ENCODE data around the gene GALNT7.

GALNT7 gene

DNA sequence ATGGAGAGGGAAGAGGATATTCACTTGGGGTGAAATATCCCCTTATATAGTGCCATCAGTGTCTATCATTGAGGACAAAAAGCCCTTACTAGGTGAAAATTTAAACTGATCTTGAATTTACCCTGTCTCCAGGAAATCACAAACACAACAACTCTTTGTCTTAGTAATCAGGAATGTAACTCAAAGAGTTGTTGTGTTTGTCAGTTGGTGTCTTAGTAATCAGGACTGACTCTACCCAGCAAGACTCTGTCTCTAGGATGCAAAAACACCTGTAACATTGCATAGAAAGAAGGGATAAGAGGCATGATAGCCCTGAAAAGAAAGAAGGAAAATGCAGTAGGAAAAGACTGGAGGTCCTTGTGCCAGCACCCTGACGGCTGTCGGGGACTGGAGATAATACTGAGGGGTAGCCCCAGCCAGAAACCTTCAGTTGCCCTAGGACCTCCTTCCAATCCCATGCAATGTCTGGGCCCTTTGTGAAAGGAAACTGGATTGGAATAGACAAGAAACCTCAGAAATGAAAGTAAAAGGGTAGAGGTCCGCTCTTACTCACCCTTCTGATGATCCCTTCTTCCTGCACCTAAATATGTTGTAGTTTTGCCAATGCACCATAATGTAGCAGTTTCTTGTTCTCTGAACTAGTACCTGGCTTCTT is 120.2 kb downstream of the GALNT7 start:
- in situ Hi-C loops (cut with MboI; ENCODE audit: low sequenced_read_pairs), result no loop called here

DNA sequence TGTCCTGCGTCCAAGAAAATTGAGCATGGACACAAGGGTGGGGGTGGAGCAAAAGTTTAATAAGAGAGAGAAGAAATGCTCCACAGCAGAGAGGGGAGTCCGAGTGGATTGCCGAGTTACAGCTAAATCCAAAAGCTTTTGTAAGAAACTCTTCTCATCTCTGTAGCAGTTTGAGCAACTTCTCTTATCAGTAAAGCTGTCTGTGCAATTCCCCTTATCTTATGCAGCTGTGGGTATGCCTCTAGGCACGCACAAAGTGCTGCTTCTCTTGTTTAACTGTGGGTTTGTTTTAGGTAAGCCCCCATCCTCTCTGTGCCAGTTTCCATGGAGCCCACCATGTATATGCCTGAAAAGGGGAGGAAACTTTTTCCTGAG is 120.7 kb downstream of the GALNT7 start:
- in situ Hi-C loops (cut with MboI; ENCODE audit: low sequenced_read_pairs), result no loop called here

- in situ Hi-C loops (cut with MboI; ENCODE audit: low sequenced_read_pairs), result no loop called here
These were observed 123.3 kb downstream of the GALNT7 start for GRCh38 chr4:173291899-173292298.

DNA sequence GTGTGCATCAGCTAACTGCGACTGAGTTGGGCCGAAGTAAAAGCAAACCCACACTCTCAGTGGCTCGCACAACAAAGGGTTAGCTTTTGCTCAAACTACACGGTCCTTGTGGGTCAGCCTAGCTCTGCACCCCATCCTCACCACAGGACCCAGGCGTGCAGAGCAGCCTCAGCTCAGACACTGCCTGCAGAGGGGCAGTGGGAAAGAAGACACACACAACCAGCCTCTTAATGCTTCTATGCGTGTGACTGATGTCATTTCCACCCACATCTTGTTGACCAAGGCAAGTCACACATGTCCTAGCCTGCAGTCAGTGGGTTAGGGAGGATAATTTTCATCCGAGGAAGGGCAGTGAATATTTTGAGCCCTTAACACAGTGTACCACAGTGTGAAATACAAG is 125.1 kb downstream of the GALNT7 start:
- in situ Hi-C loops (cut with MboI; ENCODE audit: low sequenced_read_pairs), result no loop called here

DNA sequence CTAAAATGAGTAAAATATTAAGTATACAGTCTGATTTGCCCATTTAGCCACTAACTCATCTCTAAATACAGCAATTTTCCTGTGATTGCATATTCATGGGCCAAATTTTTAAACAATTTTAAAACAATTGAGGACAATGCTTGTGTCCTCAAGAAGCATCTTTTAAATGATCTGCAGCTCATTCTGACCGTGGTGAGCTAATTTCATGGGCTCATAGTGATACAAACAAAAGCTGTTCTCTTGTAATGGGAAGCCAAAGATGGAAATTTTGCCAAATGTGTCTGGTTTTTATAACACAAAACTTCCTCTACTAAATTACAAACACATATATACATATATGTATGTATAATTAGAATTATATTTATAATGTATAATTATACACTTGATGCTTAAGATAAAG is 125.8 kb downstream of the GALNT7 start:
- in situ Hi-C loops (cut with MboI; ENCODE audit: low sequenced_read_pairs), result no loop called here

- in situ Hi-C loops (cut with MboI; ENCODE audit: low sequenced_read_pairs), result no loop called here
These were observed 133.0 kb downstream of the GALNT7 start for GRCh38 chr4:173301518-173302201.

GRCh38 chr4:173307778-173308177 is 139.2 kb downstream of the GALNT7 start:
- in situ Hi-C loops (cut with MboI; ENCODE audit: low sequenced_read_pairs), result no loop called here

GRCh38 chr4:173311368-173311767 is 142.8 kb downstream of the GALNT7 start:
- in situ Hi-C loops (cut with MboI; ENCODE audit: low sequenced_read_pairs), result no loop called here

GRCh38 chr4:173314715-173315114 is 146.1 kb downstream of the GALNT7 start:
- in situ Hi-C loops (cut with MboI; ENCODE audit: low sequenced_read_pairs), result no loop called here

DNA sequence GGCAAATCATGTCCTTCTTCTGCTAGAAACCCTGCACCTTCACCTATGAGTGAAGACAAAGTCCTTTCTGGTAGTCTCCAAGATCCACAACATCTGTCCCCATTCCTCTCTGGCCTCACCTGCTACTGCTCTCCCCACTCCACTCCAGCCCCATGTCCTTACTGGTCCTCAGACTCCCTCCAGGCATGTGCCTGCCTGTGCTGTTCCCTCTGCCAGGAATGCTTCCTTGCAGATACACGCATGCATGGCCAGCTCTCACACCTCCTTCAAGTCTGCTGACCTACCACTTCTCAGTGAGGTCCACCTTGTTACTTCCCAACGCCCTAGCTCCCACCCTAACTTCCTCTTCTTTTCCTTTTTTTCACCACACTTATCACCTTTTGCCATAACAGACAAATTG is 147.4 kb downstream of the GALNT7 start:
- in situ Hi-C loops (cut with MboI; ENCODE audit: low sequenced_read_pairs), result no loop called here

DNA sequence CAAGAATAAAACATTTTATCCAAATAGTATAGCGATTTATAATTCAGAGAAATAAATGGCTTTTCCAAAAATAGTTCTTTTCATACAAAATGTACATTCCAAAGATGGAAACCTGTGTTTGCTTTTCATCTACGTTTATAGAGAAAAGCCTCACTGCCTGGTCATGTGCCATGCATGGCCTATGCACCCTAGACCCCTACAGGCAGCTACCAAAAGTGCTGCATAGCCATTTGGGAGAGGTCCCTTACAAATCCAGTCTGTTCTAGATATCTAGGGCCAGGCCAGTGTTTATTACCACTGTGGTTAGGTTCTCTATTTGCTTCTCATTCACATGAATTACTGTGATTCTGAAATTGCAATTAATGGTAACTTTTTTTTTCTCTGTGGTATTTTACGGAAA is 148.4 kb downstream of the GALNT7 start:
- in situ Hi-C loops (cut with MboI; ENCODE audit: low sequenced_read_pairs), result no loop called here

DNA sequence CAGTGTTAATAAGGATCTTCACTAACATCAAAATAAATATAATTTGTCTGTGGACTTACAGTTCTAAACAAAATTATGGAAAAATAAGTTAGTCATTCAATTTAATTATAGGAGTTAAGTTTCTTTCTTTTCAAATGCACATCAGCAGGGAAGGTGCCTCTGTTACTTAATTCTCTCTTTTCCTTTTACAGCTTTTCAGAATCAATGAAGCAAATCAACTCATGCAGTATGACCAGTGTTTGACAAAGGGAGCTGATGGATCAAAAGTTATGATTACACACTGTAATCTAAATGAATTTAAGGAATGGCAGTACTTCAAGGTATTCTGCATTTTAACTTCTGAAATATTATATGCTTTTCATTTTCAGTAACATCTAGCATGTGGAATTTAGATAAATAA is 149.6 kb downstream of the GALNT7 start:
- in situ Hi-C loops (cut with MboI; ENCODE audit: low sequenced_read_pairs), result no loop called here

DNA sequence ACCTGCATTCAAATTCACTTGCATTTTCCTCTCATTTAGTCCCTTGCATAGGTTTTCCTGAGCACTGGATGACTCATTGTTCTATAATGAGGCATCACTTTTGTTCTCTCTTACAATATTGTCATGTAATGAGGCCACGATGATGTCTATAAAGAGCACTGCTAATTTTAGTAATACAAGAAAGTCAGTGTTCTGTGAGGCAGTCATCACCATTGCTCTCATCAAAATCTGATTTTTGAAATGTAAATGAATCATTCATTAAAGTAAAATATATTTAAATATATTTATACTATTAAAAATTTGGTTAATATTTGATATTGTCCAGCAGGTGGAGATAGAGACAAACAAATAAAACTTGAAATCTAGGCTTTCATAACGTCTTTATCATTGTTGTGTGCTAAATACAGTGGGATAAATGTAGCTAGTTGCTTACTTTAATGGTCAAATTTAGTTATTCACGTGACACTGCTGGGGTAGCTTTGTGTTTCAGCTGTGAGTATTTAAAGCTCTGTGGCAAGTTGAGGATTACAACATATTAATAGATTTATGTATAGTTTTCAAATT is 150.1 kb downstream of the GALNT7 start:
- in situ Hi-C loops (cut with MboI; ENCODE audit: low sequenced_read_pairs), result no loop called here

DNA sequence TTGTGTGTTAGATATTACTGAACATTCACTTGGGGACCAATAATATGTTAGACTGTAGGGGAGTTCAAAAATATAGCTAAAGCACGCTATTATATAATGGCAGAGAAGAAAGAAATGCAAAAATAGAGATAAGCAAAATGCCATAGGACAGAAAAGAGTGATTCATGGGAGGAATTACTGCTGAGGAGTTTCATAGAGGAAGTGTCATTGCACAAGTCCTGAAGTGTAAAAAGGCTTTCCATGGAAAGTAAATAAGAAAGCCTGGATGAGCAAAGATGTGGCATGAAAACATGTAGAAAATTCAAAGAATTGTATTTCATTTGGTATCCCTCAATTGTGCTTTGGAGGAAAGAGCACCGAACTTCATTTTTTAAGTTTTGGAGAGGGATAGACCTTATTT is 151.1 kb downstream of the GALNT7 start:
- in situ Hi-C loops (cut with MboI; ENCODE audit: low sequenced_read_pairs), result loop anchor here (10.0 kb wide), 1 partner anchor 95 kb away; no protein-coding TSS in a partner anchor

DNA sequence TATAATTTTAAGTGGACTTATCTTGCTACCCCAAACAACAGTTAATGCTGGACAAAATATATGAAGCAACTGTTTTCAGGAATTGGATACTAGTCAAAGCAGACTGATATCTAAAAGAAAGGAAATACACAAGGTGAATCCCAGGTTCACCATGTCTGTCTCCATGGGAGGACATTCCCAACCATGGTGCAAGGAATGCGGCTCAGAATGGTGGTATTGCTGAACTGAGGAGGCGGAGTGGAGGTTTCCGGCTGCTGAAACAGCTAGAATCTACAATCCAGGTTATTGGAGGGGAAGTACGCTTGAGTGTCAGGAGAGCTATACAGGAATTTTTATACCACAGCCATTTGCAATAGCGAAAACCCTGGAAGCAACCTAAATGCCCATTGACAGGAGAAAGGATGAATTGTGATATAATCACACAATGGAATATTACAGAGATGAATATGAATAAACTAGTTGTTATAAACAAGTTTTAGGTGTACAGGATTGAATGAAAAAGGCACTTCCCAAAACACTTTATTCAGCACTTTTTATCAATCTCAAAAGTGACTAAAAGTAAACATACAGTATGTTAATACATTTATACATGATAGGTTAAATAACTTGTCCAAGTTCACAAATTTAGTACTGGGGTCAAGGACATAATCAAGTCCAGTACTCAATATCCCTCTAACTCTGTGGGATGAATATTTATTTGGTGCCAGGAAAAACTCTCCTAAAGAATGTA is 156.6 kb downstream of the GALNT7 start:
- in situ Hi-C loops (cut with MboI; ENCODE audit: low sequenced_read_pairs), result loop anchor here (10.0 kb wide), 1 partner anchor 90 kb away; no protein-coding TSS in a partner anchor

- in situ Hi-C loops (cut with MboI; ENCODE audit: low sequenced_read_pairs), result loop anchor here (10.0 kb wide), 1 partner anchor 86 kb away; no protein-coding TSS in a partner anchor
These were observed 159.8 kb downstream of the GALNT7 start for GRCh38 chr4:173328236-173328901.

DNA sequence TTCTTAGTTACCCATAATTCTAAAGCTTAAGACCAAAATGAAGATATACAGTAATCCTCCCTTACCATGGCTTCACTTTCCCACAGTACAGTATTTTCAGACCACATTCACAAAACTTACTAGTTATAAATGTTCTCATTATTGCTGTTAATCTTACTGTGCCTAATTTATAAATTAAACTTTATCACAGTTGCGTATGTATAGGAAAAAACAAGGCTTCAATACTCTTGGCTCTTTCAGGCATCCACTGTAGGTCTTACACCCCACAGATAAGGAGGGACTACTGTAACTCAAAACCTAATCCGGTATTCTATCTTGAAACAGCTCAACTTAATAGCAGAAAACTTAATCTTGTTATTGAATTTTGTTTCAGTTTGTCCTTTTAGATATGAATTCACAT is 162.0 kb downstream of the GALNT7 start:
- in situ Hi-C loops (cut with MboI; ENCODE audit: low sequenced_read_pairs), result no loop called here

- in situ Hi-C loops (cut with MboI; ENCODE audit: low sequenced_read_pairs), result no loop called here
These were observed 163.4 kb downstream of the GALNT7 start for GRCh38 chr4:173332021-173332487.

DNA sequence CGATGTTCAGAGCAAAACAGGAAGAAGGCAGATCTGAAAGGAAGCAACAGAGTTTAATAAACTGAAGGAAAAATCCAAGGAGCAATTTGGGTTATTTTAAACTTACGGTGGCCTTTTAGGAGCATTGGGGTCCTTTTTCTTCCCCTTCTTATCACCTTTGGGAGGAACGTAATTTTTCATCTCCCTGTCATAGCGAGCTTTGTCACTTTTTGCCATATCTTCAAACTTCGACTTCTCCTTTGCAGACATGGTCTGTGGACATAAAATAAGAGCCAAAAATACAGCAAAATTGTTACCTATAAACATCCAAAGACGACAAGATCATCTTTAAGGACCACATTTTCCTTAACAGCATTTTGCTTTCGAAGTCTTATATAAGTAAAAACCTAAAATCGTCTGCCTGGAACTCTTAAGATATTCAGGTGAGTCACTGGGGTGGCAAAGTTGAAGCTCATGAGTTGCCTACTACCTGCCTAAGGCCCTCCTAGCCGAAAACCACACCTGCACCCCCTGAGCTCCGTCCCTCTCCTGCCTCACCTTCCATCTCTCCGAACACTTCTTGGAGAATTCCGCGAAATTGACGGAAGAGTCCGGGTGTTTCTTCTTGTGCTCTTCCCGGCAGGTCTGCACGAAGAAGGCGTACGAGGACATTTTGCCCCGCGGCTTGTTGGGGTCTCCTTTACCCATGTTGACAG is 164.5 kb downstream of the GALNT7 start:
- in situ Hi-C loops (cut with MboI; ENCODE audit: low sequenced_read_pairs), result no loop called here

- in situ Hi-C loops (cut with MboI; ENCODE audit: low sequenced_read_pairs), result no loop called here
These were observed 165.1 kb downstream of the GALNT7 start for GRCh38 chr4:173333658-173334084.

Data from HL-60/S4 treated with phorbol 12-myristate 13-acetate at 8.2 ng/mL for 4 days and 3 days (cell line).